ENCODE data around the gene TARBP2.

TARBP2 gene

GRCh38 chr12:53506450-53506785 lies 5.3 kb downstream of the TARBP2 start:
- H3K4me3 ChIP-seq (ENCODE audit: low read depth, low read length): no peak overlapping the region
- TF ChIP-seq CTCF (IDR thresholded peaks at IDR 0.05; ENCODE audit: insufficient read depth, low read depth, low read length, missing control alignments): no peak
- DNase-seq (ENCODE audit: low read depth): no peak

- no peak for TF ChIP-seq CTCF (IDR thresholded peaks at IDR 0.05; ENCODE audit: insufficient read depth, low read depth, low read length, missing control alignments)
- no peak within 1 kb of the TSS for H3K4me3 ChIP-seq (ENCODE audit: low read depth, low read length)
- no peak for DNase-seq (ENCODE audit: low read depth)
Observed at GRCh38 chr12:53506881-53507602, 6.0 kb downstream of the TARBP2 start, which contains the start of gene NPFF. Gene NPFF, minus strand, starts transcription at chr12:53507484. Its CDS starts 10 bp downstream, at chr12:53507474.

GRCh38 chr12:53507603-53507885 lies 6.5 kb downstream of the TARBP2 start:
- no peak for TF ChIP-seq CTCF (IDR thresholded peaks at IDR 0.05; ENCODE audit: insufficient read depth, low read depth, low read length, missing control alignments)

GRCh38 chr12:53508534-53509170 lies 7.6 kb downstream of the TARBP2 start:
- TF ChIP-seq CTCF (IDR thresholded peaks at IDR 0.05; ENCODE audit: insufficient read depth, low read depth, low read length, missing control alignments): peak; percentile 93
- no peak overlapping the region for H3K4me3 ChIP-seq (ENCODE audit: low read depth, low read length)
- peak; percentile 86 for DNase-seq (ENCODE audit: low read depth)

More at GRCh38 chr12:53507603-53507885, 6.5 kb downstream of the TARBP2 start:
- H3K4me3 ChIP-seq (ENCODE audit: low read depth, low read length): no peak overlapping the region
- DNase-seq (ENCODE audit: low read depth): no peak

- TF ChIP-seq CTCF (IDR thresholded peaks at IDR 0.05; ENCODE audit: insufficient read depth, low read depth, low read length, missing control alignments): no peak
Observed at GRCh38 chr12:53510181-53510812, 9.2 kb downstream of the TARBP2 start.

GRCh38 chr12:53513712-53514410 lies 12.8 kb downstream of the TARBP2 start:
- DNase-seq (ENCODE audit: low read depth): no peak
- H3K4me3 ChIP-seq (ENCODE audit: low read depth, low read length): no peak overlapping the region
- TF ChIP-seq CTCF (IDR thresholded peaks at IDR 0.05; ENCODE audit: insufficient read depth, low read depth, low read length, missing control alignments): no peak

More at GRCh38 chr12:53510181-53510812, 9.2 kb downstream of the TARBP2 start:
- no peak for DNase-seq (ENCODE audit: low read depth)
- H3K4me3 ChIP-seq (ENCODE audit: low read depth, low read length): no peak overlapping the region

Measured in GM12865 (cell line).